Adrenal gland (tissue), 5 donors: ENCODE measurements around the gene CHST8.

Experiments used
- POLR2A ChIP-seq, 2 donors: fragments of 450-650 bp; IDR thresholded peaks; one replicate each; pipeline ENCODE4 v1.6.1; 2017; ENCODE audit warnings: antibody characterized with exemption in 2 of 2, mild to moderate bottlenecking in 2 of 2, moderate library complexity in 1 of 2
- TF ChIP-seq, protein P1 (sequence below), 6 experiments: fragments of 450-650 bp in 4 of 6; fragments of 200-600 bp in 2 of 6; sonication (generic) in 1 of 6; IDR thresholded peaks; 1 replicate in 5 of 6; 2 replicates in 1 of 6; pipeline versions ENCODE4 v1.5.1 to v1.8.0; 2016 to 2021; ENCODE audit warnings: antibody characterized with exemption in 6 of 6, mild to moderate bottlenecking in 2 of 6, moderate library complexity in 1 of 6
- donor health status: DM: no; HTN: no; CAD: no.

DNA sequence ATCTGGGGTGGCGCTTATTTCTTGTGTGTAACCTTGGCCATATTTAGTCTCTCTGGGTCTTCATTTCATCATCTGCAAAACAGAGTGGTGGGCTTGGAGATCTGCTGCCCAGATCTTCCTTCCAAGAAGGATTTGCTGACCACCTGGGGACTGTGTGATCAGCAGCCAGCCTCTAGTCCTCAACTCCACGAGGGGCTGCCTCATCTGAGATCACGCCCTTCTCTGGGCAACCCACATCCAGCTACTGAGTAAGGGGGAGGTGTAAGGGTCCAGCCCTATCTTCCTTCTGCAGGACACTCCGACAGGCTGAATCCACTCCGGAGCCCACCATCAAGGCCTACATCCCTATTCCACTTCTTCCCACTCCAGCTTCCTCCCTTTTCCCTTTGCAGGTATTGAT lies 57.9 kb downstream of the CHST8 start:
- TF ChIP-seq, protein P1, sequence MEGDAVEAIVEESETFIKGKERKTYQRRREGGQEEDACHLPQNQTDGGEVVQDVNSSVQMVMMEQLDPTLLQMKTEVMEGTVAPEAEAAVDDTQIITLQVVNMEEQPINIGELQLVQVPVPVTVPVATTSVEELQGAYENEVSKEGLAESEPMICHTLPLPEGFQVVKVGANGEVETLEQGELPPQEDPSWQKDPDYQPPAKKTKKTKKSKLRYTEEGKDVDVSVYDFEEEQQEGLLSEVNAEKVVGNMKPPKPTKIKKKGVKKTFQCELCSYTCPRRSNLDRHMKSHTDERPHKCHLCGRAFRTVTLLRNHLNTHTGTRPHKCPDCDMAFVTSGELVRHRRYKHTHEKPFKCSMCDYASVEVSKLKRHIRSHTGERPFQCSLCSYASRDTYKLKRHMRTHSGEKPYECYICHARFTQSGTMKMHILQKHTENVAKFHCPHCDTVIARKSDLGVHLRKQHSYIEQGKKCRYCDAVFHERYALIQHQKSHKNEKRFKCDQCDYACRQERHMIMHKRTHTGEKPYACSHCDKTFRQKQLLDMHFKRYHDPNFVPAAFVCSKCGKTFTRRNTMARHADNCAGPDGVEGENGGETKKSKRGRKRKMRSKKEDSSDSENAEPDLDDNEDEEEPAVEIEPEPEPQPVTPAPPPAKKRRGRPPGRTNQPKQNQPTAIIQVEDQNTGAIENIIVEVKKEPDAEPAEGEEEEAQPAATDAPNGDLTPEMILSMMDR (IDR thresholded peaks at IDR 0.05), result no peak
- no peak for TF ChIP-seq POLR2A (IDR thresholded peaks at IDR 0.05)
